Small intestine (tissue), 7 donors: ENCODE data around the gene CHN2. TPM values are rescaled to one million over a fixed set of nuclear protein-coding genes. Genes with fewer than 3 reads are reported as not detected.
"Not testable (repeated sequence)": the region's sequence is repeated elsewhere in the genome, so short reads cannot be mapped to it uniquely, and the experiment has no call there.

Experiments
- DNase-seq, 2 donors: peaks; one replicate each; pipeline versions ENCODE4 v3.0.0 to v3.0.0-alpha.2; 2013
- FAIRE-seq: peaks from 2 replicates; lab custom pipeline; 2012; peaks lifted over from hg19 to GRCh38; lab: Jason Lieb, UNC
- H3K27ac ChIP-seq, 3 donors: one replicate each; pipeline ENCODE4 v1.5.1; 2013; ENCODE audit warnings: low read length in 2 of 3, mild to moderate bottlenecking in 2 of 3, control low read depth in 1 of 3, inconsistent platforms in 1 of 3, low read depth in 1 of 3, moderate library complexity in 1 of 3
- H3K27me3 ChIP-seq, 3 donors: one replicate each; pipeline ENCODE4 v1.6.1; 2013; ENCODE audit warnings: low read length in 3 of 3, inconsistent platforms in 1 of 3; ENCODE audit not compliant: control insufficient read depth in 3 of 3, insufficient read depth in 3 of 3
- H3K36me3 ChIP-seq, 3 donors: one replicate each; pipeline ENCODE4 v1.6.1; 2013; ENCODE audit warnings: low read length in 3 of 3, inconsistent platforms in 1 of 3, low read depth in 1 of 3, mild to moderate bottlenecking in 1 of 3, moderate library complexity in 1 of 3; ENCODE audit not compliant: control insufficient read depth in 3 of 3, insufficient read depth in 2 of 3
- H3K4me1 ChIP-seq, 3 donors: one replicate each; pipeline ENCODE4 v1.6.1; 2013; ENCODE audit warnings: low read length in 2 of 3, inconsistent platforms in 1 of 3, low read depth in 1 of 3, mild to moderate bottlenecking in 1 of 3, moderate library complexity in 1 of 3; ENCODE audit not compliant: control insufficient read depth in 3 of 3, insufficient read depth in 2 of 3
- H3K4me3 ChIP-seq, 3 donors: one replicate each; pipeline ENCODE4 v1.5.1; 2013; ENCODE audit warnings: low read length in 3 of 3, control low read depth in 1 of 3, inconsistent platforms in 1 of 3, low read depth in 1 of 3, mild to moderate bottlenecking in 1 of 3, moderate library complexity in 1 of 3
- H3K9me3 ChIP-seq, 2 donors: one replicate each; pipeline ENCODE4 v1.6.1; 2013; ENCODE audit warnings: low read depth in 1 of 2, low read length in 1 of 2; ENCODE audit not compliant: control insufficient read depth in 2 of 2, insufficient read depth in 1 of 2
- WGBS, 3 donors: extraction: QIAGEN DNeasy Blood & Tissue Kit; methylation state at CpG; one replicate each; pipeline ENCODE4 v1.1.7; 2013; 5-methylcytosine and 5-hydroxymethylcytosine counted together
- polyA plus RNA-seq, 4 donors: library from polyadenylated mRNA; stranded (reverse) in 3 of 4; unstranded in 1 of 4; fragments of 200-250 nt in 3 of 4; fragments of 120-200 nt in 1 of 4; gene quantifications; one replicate each; pipeline versions ENCODE4 v1.2.1 to v1.2.3, GENCODE V29; 2013
- donor health status: healthy with polysubstance abuse.
- donor health status: control.
- donor health status: control.
- donor health status: Bipolar disorder and iron deficiency.
- donor health status: healthy.

CHN2 gene
- polyA plus RNA-seq, 4 donors, result 22.3 to 124 (median 45.2) TPM

DNA sequence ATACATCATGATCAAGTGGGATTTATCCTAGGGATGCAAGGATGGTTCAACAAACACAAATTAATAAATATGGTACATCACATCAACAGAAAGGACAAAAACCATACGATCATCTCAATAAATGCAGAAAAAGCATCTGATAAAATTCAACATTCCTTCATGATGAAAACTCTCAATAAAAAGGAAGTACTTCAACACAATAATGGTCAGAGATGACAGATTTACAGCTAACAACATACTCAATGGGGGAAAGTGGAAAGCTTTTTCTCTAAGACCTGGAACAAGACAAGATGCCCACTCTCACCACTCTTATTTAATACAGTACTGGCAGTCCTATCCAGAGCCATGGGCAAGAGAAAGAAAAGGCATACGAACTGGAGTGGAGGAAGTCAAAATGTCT, 329.2 kb downstream of the CHN2 start:
- FAIRE-seq (no peak), DNase-seq (no peak)
- 78 to 90% (median 80%) methylated on average over 2 of the region's 2 CpGs for WGBS, 3 donors
- H3K27ac ChIP-seq, result no peak overlapping the region
- no peak overlapping the region for H3K4me3 ChIP-seq
- peaks cover 0 to 13% (median 0%) of the 10 kb centered on the region in 3 donors for H3K36me3 ChIP-seq
- H3K4me1 ChIP-seq, result no peaks in the 10 kb centered on the region
- H3K9me3 ChIP-seq, result peaks cover 0 to 3% of the 10 kb centered on the region in 2 donors
- H3K27me3 ChIP-seq, result no peaks in the 10 kb centered on the region

DNA sequence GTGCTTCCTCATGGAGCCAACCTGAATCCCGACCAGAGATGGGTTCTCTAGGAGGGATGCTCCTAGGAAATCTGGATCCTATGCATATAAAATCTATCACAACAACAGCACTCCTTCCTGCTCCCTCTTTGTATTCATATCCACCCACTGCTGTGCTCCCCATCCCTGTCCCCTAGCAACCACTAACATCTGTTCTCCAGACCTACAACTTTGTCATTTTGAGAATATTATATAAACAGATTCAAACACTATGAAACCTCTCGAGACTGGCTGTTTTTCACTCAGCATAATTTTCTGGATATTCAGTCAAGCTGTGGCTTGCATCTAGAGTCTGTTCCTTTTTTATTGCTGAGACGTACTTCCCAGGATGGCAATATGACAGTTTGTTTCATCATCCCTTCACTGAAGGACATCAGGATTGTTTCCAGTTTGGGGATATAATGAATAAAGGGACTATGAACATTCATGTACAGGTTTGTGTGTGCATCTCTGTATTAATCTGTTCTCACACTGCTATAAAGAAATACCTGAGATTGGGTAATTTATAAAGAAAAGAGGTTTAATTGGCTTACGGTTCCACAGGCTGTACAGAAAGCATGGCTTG, 333.0 kb downstream of the CHN2 start:
- H3K36me3 ChIP-seq, result peaks cover 0 to 13% (median 0%) of the 10 kb centered on the region in 3 donors
- no peaks in the 10 kb centered on the region for H3K4me1 ChIP-seq
- peaks cover 0 to 3% of the 10 kb centered on the region in 2 donors for H3K9me3 ChIP-seq
- no peak for DNase-seq
- no peak overlapping the region for H3K4me3 ChIP-seq
- WGBS, 3 donors, result 77 to 94% (median 82%) methylated on average over 4 of the region's 4 CpGs
- FAIRE-seq, result no peak
- H3K27ac ChIP-seq, result no peak overlapping the region
- H3K27me3 ChIP-seq, result no peaks in the 10 kb centered on the region

- H3K9me3 ChIP-seq, FAIRE-seq, H3K27me3 ChIP-seq, H3K4me1 ChIP-seq, DNase-seq, H3K4me3 ChIP-seq, H3K27ac ChIP-seq: not testable (repeated sequence)
- 79 to 86% (median 80%) methylated on average over 7 of the region's 7 CpGs for WGBS, 3 donors
- H3K36me3 ChIP-seq, result peaks cover 0 to 13% (median 0%) of the 10 kb centered on the region in 3 donors
Observed at GRCh38 chr7:29528526-29528925, 334.0 kb downstream of the CHN2 start.

Other genes with a start within 250 kb of the CHN2 start
- gene TRIL, start 236.4 kb upstream of the CHN2 start, polyA plus RNA-seq, result 1 to 10 TPM in 2 of 4 donors, under 1 TPM in 2; 0.22 to 2.9 (median 1.5) TPM
- 100 to 1,000 TPM in 1 of 4 donors, 10 to 100 TPM in 1, 1 to 10 TPM in 2; 1.8 to 320 (median 11.2) TPM for gene CPVL, start 48.2 kb upstream of the CHN2 start, polyA plus RNA-seq